Activated CD4-positive, alpha-beta T cell treated with anti-CD3 and anti-CD28 coated beads for 36 hours (primary cell): ENCODE measurements around the gene MSI2. TPM values are rescaled to one million over a fixed set of nuclear protein-coding genes. Genes with fewer than 3 reads are reported as not detected.

Source experiments
- ATAC-seq: fragments of 200-7000 bp; cut with Tn5 transposase; one replicate; pipeline ENCODE4 v1.10.0; 2021; ENCODE audit warnings: mild to moderate bottlenecking, moderate library complexity
- CTCF ChIA-PET: fragments of 350-600 bp; sonication (Branson Sonifier 250); formaldehyde crosslinking; loops from one replicate; lab custom pipeline; 2021; ENCODE audit warnings: antibody characterized with exemption; lab: Charles Lee
- POLR2A ChIA-PET: fragments of 350-600 bp; sonication (Branson Sonifier 250); formaldehyde crosslinking; loops from one replicate; lab custom pipeline; 2021; ENCODE audit warnings: antibody characterized with exemption, inconsistent platforms; lab: Charles Lee
- DNase-seq: peaks from one replicate; pipeline ENCODE4 v3.0.0-alpha.2; 2020
- H3K27ac Mint-ChIP-seq: one replicate; pipeline ENCODE4 v1.8.0; 2021; ENCODE audit warnings: mixed read lengths
- H3K27me3 Mint-ChIP-seq: one replicate; pipeline ENCODE4 v1.8.0; 2021; ENCODE audit warnings: mixed read lengths
- H3K36me3 Mint-ChIP-seq: one replicate; pipeline ENCODE4 v1.8.0; 2021; ENCODE audit warnings: low read depth, mixed read lengths
- H3K4me1 Mint-ChIP-seq: one replicate; pipeline ENCODE4 v1.8.0; 2021; ENCODE audit warnings: mixed read lengths
- H3K4me3 Mint-ChIP-seq: one replicate; pipeline ENCODE4 v1.8.0; 2021; ENCODE audit warnings: mild to moderate bottlenecking, moderate library complexity, mixed read lengths
- H3K9me3 Mint-ChIP-seq: one replicate; pipeline ENCODE4 v1.8.0; 2021; ENCODE audit warnings: low read depth, mixed read lengths
- intact Hi-C, 2 experiments: fragments of 100-400 bp; cut with DNase I in 1 of 2; cut with micrococcal nuclease in 1 of 2; formaldehyde crosslinking; loops; one replicate each; pipeline versions ENCODE4 v1.14.2 to v1.15.1; 2022 to 2024; cut with DNase I, micrococcal nuclease
- total RNA-seq, 2 experiments: library from RNA; stranded (reverse); gene quantifications; one replicate each; pipeline ENCODE4 v1.2.3, GENCODE V29; 2021

Gene MSI2
- total RNA-seq, 2 experiments from 2014 or later = 55.3 to 57.2 TPM

GRCh38 chr17:57397402-57397801 lies 141.1 kb downstream of the MSI2 start:
- POLR2A ChIA-PET = no interaction called here
- intact Hi-C loops = no loop called here

GRCh38 chr17:57399690-57400089 lies 143.4 kb downstream of the MSI2 start:
- ChIA-PET POLR2A (interaction anchor here (0.6 kb wide), 1 partner anchor 728 kb away, joined by 3 read pairs; no protein-coding TSS in a partner anchor), CTCF (interaction anchor here (1.1 kb wide), 2 partner anchors 9 to 157 kb away, joined by 3 to 4 read pairs; no protein-coding TSS in a partner anchor)
- ATAC-seq = no peak
- no peak for DNase-seq
- intact Hi-C loops = no loop called here
- Mint-ChIP-seq H3K4me1 (peaks cover 11% of the 10 kb centered on the region), H3K27ac (no peak overlapping the region), H3K27me3 (no peaks in the 10 kb centered on the region), H3K4me3 (no peak overlapping the region), H3K36me3 (peaks cover 10% of the 10 kb centered on the region), H3K9me3 (no peaks in the 10 kb centered on the region)

More at GRCh38 chr17:57397402-57397801, 141.1 kb downstream of the MSI2 start:
- CTCF ChIA-PET = no interaction called here
- Mint-ChIP-seq H3K27ac (no peak overlapping the region), H3K4me3 (no peak overlapping the region), H3K4me1 (peaks cover 11% of the 10 kb centered on the region), H3K9me3 (peaks cover 5% of the 10 kb centered on the region), H3K36me3 (peaks cover 24% of the 10 kb centered on the region), H3K27me3 (no peaks in the 10 kb centered on the region)
- ATAC-seq = no peak
- DNase-seq = no peak

- Mint-ChIP-seq H3K27me3 (no peaks in the 10 kb centered on the region), H3K27ac (no peak overlapping the region), H3K36me3 (peaks cover 6% of the 10 kb centered on the region), H3K4me3 (no peak overlapping the region), H3K9me3 (no peaks in the 10 kb centered on the region), H3K4me1 (peaks cover 8% of the 10 kb centered on the region)
- DNase-seq (no peak), ATAC-seq (no peak)
- ChIA-PET POLR2A (no interaction called here), CTCF (interaction anchor here (1.1 kb wide), 1 partner anchor 10 kb away, joined by 3 read pairs; no protein-coding TSS in a partner anchor)
- intact Hi-C loops = no loop called here
Measured at GRCh38 chr17:57400648-57401047, 144.3 kb downstream of the MSI2 start.

GRCh38 chr17:57401556-57402488 lies 145.5 kb downstream of the MSI2 start:
- no peak overlapping the region for H3K4me3 Mint-ChIP-seq
- H3K9me3 Mint-ChIP-seq = no peaks in the 10 kb centered on the region
- peaks cover 12% of the 10 kb centered on the region for H3K36me3 Mint-ChIP-seq
- ATAC-seq (no peak), DNase-seq (no peak)
- POLR2A ChIA-PET = no interaction called here
- no peaks in the 10 kb centered on the region for H3K27me3 Mint-ChIP-seq
- CTCF ChIA-PET = no interaction called here
- H3K27ac Mint-ChIP-seq = no peak overlapping the region
- H3K4me1 Mint-ChIP-seq = peaks cover 14% of the 10 kb centered on the region
- intact Hi-C loops = loop anchor here in 1 of 2 experiments (2.0 kb wide), 1 partner anchor 159 kb away; no protein-coding TSS in a partner anchor

- Mint-ChIP-seq H3K9me3 (no peaks in the 10 kb centered on the region), H3K27me3 (no peaks in the 10 kb centered on the region), H3K36me3 (peaks cover 12% of the 10 kb centered on the region), H3K4me1 (peaks cover 23% of the 10 kb centered on the region), H3K4me3 (no peak overlapping the region), H3K27ac (no peak overlapping the region)
- DNase-seq (no peak), ATAC-seq (no peak)
- ChIA-PET CTCF (interaction anchor here (0.6 to 7.0 kb wide), 2 partner anchors 47 to 159 kb away, joined by 3 to 30 read pairs; no protein-coding TSS in a partner anchor), POLR2A (no interaction called here)
- intact Hi-C loops = loop anchor here in 1 of 2 experiments (2.0 kb wide), 1 partner anchor 160 kb away; no protein-coding TSS in a partner anchor
Measured at GRCh38 chr17:57402681-57403180, 146.4 kb downstream of the MSI2 start.

- no peaks in the 10 kb centered on the region for H3K9me3 Mint-ChIP-seq
- ChIA-PET CTCF (interaction anchor here (0.6 to 7.0 kb wide), 2 partner anchors 47 to 160 kb away, joined by 3 to 30 read pairs; no protein-coding TSS in a partner anchor), POLR2A (no interaction called here)
- H3K4me3 Mint-ChIP-seq = no peak overlapping the region
- H3K4me1 Mint-ChIP-seq = peaks cover 28% of the 10 kb centered on the region
- intact Hi-C loops = loop anchor here in 1 of 2 experiments (2.0 kb wide), 1 partner anchor 160 kb away; no protein-coding TSS in a partner anchor
- DNase-seq = no peak
- peaks cover 12% of the 10 kb centered on the region for H3K36me3 Mint-ChIP-seq
- no peak for ATAC-seq
- H3K27ac Mint-ChIP-seq = no peak overlapping the region
- H3K27me3 Mint-ChIP-seq = no peaks in the 10 kb centered on the region
Measured at GRCh38 chr17:57403236-57403635, 146.9 kb downstream of the MSI2 start.

- intact Hi-C loops = no loop called here
- Mint-ChIP-seq H3K27me3 (no peaks in the 10 kb centered on the region), H3K36me3 (peaks cover 12% of the 10 kb centered on the region), H3K27ac (no peak overlapping the region), H3K9me3 (no peaks in the 10 kb centered on the region), H3K4me3 (no peak overlapping the region), H3K4me1 (peaks cover 36% of the 10 kb centered on the region)
- CTCF ChIA-PET = interaction anchor here (0.9 to 7.0 kb wide), 2 partner anchors 32 to 160 kb away, joined by 5 to 30 read pairs; no protein-coding TSS in a partner anchor
- POLR2A ChIA-PET = no interaction called here
- DNase-seq (peak; percentile 18), ATAC-seq (no peak)
Measured at GRCh38 chr17:57404073-57404472, 147.8 kb downstream of the MSI2 start.

- Mint-ChIP-seq H3K4me1 (peaks cover 40% of the 10 kb centered on the region), H3K9me3 (no peaks in the 10 kb centered on the region), H3K36me3 (peaks cover 12% of the 10 kb centered on the region), H3K27me3 (no peaks in the 10 kb centered on the region), H3K4me3 (no peak overlapping the region), H3K27ac (no peak overlapping the region)
- intact Hi-C loops = loop anchor here in 1 of 2 experiments (5.0 kb wide), 2 partner anchors 37 to 48 kb away; no protein-coding TSS in a partner anchor
- POLR2A ChIA-PET = interaction anchor here (0.6 kb wide), 1 partner anchor 102 kb away, joined by 3 read pairs; no protein-coding TSS in a partner anchor
- DNase-seq (no peak), ATAC-seq (no peak)
- CTCF ChIA-PET = interaction anchor here (0.6 to 7.0 kb wide), 4 partner anchors 15 to 161 kb away, joined by 3 to 30 read pairs (median 4); no protein-coding TSS in a partner anchor
Measured at GRCh38 chr17:57404795-57405490, 148.6 kb downstream of the MSI2 start.

- H3K4me3 Mint-ChIP-seq = no peak overlapping the region
- ATAC-seq = no peak
- DNase-seq = no peak
- no peak overlapping the region for H3K27ac Mint-ChIP-seq
- intact Hi-C loops = loop anchor here in 1 of 2 experiments (5.0 kb wide), 2 partner anchors 37 to 48 kb away; no protein-coding TSS in a partner anchor
- H3K27me3 Mint-ChIP-seq = no peaks in the 10 kb centered on the region
- no peaks in the 10 kb centered on the region for H3K9me3 Mint-ChIP-seq
- ChIA-PET CTCF (interaction anchor here (0.6 to 7.0 kb wide), 4 partner anchors 16 to 162 kb away, joined by 3 to 30 read pairs (median 3); no protein-coding TSS in a partner anchor), POLR2A (no interaction called here)
- H3K36me3 Mint-ChIP-seq = peaks cover 9% of the 10 kb centered on the region
- peaks cover 40% of the 10 kb centered on the region for H3K4me1 Mint-ChIP-seq
Measured at GRCh38 chr17:57405491-57406072, 149.3 kb downstream of the MSI2 start.
